Immature natural killer cell (primary cell): Measurements from ENCODE around the gene FBXO45. TPM values are rescaled to one million over a fixed set of nuclear protein-coding genes. Genes with fewer than 3 reads are reported as not detected.
"Not testable (repeated sequence)": the region's sequence is repeated elsewhere in the genome, so short reads cannot be mapped to it uniquely, and the experiment has no call there.

ENCODE experiments used
- DNase-seq, 3 donors: peaks; one replicate each; pipeline ENCODE4 v3.0.0; 2022; ENCODE audit warnings: mixed read lengths in 1 of 3
- H3K27ac Mint-ChIP-seq, 6 donors: one replicate each; pipeline ENCODE4 v1.8.0; 2020; ENCODE audit warnings: mixed read lengths in 6 of 6, mild to moderate bottlenecking in 5 of 6, inconsistent platforms in 4 of 6, moderate library complexity in 3 of 6
- H3K27me3 Mint-ChIP-seq, 3 donors: one replicate each; pipeline ENCODE4 v1.8.0; 2020 to 2021; ENCODE audit warnings: low read depth in 3 of 3, mild to moderate bottlenecking in 3 of 3, mixed read lengths in 3 of 3, moderate library complexity in 3 of 3, inconsistent platforms in 1 of 3
- H3K36me3 Mint-ChIP-seq, 3 donors: one replicate each; pipeline ENCODE4 v1.8.0; 2020; ENCODE audit warnings: mixed read lengths in 3 of 3, inconsistent platforms in 2 of 3, mild to moderate bottlenecking in 2 of 3
- H3K4me1 Mint-ChIP-seq, 2 donors: one replicate each; pipeline ENCODE4 v1.8.0; 2020; ENCODE audit warnings: inconsistent platforms in 2 of 2, mild to moderate bottlenecking in 2 of 2, mixed read lengths in 2 of 2, moderate library complexity in 1 of 2
- H3K4me3 Mint-ChIP-seq, 5 donors: one replicate each; pipeline ENCODE4 v1.8.0; 2020; ENCODE audit warnings: mild to moderate bottlenecking in 5 of 5, mixed read lengths in 5 of 5, inconsistent platforms in 3 of 5, moderate library complexity in 3 of 5
- H3K9me3 Mint-ChIP-seq, 6 donors: one replicate each; pipeline ENCODE4 v1.8.0; 2020; ENCODE audit warnings: mild to moderate bottlenecking in 6 of 6, mixed read lengths in 6 of 6, inconsistent platforms in 4 of 6, moderate library complexity in 3 of 6
- polyA plus RNA-seq, 3 donors: library from polyadenylated mRNA; unstranded; fragments of 300-500 nt; fragmentation: Illumina TruSeq; gene quantifications; one replicate each; pipeline ENCODE4 v1.2.3, GENCODE V29; 2021

The FBXO45 gene
- 1 to 10 TPM; 2.6 to 6.6 (median 3.3) TPM for polyA plus RNA-seq

- peak; percentile 95 to 96 (median 95) for DNase-seq
- Mint-ChIP-seq H3K27me3 (peaks cover 2 to 8% (median 3%) of the 10 kb centered on the region in 3 donors), H3K27ac (peak within 1 kb of the TSS; percentile 90 to 98 (median 98)), H3K9me3 (no peaks in the 10 kb centered on the region), H3K4me3 (peak within 1 kb of the TSS; percentile 95 to 98 (median 96)), H3K4me1 (peaks cover 31 to 41% of the 10 kb centered on the region in 2 donors), H3K36me3 (no peaks in the 10 kb centered on the region)
Measured at GRCh38 chr3:196568246-196569002, at the start of gene FBXO45, which contains the start of gene WDR53. FBXO45 (plus strand) TSS chr3:196568660; CDS start chr3:196568985, 325 bp downstream. WDR53 (minus strand) TSS chr3:196568554; CDS start chr3:196561475, 7,079 bp downstream.

GRCh38 chr3:196518966-196519717, 49.3 kb upstream of the FBXO45 start:
- no peaks in the 10 kb centered on the region for H3K4me1 Mint-ChIP-seq
- no peak overlapping the region for H3K27ac Mint-ChIP-seq
- peaks cover 3 to 11% (median 10%) of the 10 kb centered on the region in 3 donors for H3K27me3 Mint-ChIP-seq
- H3K9me3 Mint-ChIP-seq = peaks cover 29 to 43% (median 30%) of the 10 kb centered on the region in 6 donors
- peaks cover 9 to 11% (median 10%) of the 10 kb centered on the region in 3 donors for H3K36me3 Mint-ChIP-seq
- DNase-seq = peak; percentile 46 to 59 (median 47)
- no peak overlapping the region for H3K4me3 Mint-ChIP-seq

- no peak overlapping the region for H3K27ac Mint-ChIP-seq
- DNase-seq = peak in 1 of 3 donors; percentile 3
- H3K9me3 Mint-ChIP-seq = peaks cover 29 to 43% (median 30%) of the 10 kb centered on the region in 6 donors
- H3K4me3 Mint-ChIP-seq = no peak overlapping the region
- H3K4me1 Mint-ChIP-seq = no peaks in the 10 kb centered on the region
- peaks cover 9 to 11% (median 10%) of the 10 kb centered on the region in 3 donors for H3K36me3 Mint-ChIP-seq
- peaks cover 3 to 10% (median 9%) of the 10 kb centered on the region in 3 donors for H3K27me3 Mint-ChIP-seq
Measured at GRCh38 chr3:196519718-196520082, 48.8 kb upstream of the FBXO45 start.

DNA sequence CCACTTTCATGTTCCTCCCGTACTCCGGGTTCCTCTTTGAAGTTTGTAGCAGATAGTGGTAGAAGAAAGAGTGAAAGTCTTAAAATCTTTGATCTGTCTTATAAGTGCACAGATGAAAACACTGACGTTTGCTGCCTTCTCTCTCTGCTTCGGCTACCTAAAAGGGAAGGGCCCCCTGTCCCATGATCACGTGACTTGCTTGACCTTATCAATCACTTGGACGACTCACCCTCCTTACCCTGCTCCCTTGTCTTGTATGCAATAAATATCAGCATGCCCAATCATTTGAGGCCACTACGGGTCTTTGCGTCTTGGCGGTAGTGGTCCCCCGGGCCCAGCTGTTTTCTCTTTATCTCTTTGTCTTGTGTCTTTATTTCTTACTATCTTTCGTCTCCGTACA, 47.2 kb upstream of the FBXO45 start:
- not testable (repeated sequence) for H3K4me1 Mint-ChIP-seq, DNase-seq, H3K27me3 Mint-ChIP-seq, H3K27ac Mint-ChIP-seq, H3K4me3 Mint-ChIP-seq
- Mint-ChIP-seq H3K9me3 (peaks cover 26 to 43% (median 30%) of the 10 kb centered on the region in 6 donors), H3K36me3 (peaks cover 9 to 11% (median 10%) of the 10 kb centered on the region in 3 donors)

DNA sequence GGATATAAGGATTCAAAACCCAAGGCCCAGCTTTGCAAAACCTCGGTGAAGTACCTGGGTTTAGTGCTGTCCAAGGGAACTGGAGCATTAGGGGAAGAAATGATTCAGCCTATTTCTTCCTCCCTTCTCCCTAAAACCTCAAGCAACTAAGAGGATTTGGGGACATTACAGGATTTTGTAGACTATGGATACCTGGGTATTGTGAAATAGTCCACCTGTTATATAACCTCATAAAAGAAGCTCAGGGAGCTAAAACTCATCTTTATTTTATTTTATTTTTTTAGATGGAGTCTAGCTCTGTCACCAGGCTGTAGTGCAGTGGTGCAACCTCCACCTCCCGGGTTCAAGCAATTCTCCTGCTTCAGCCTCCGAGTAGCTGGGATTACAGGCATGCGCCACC, 44.6 kb upstream of the FBXO45 start:
- Mint-ChIP-seq H3K9me3 (peaks cover 23 to 32% (median 24%) of the 10 kb centered on the region in 6 donors), H3K4me1 (no peaks in the 10 kb centered on the region), H3K27me3 (peaks cover 0 to 9% (median 8%) of the 10 kb centered on the region in 3 donors), H3K4me3 (no peak overlapping the region), H3K36me3 (peaks cover 9 to 11% (median 10%) of the 10 kb centered on the region in 3 donors), H3K27ac (no peak overlapping the region)
- no peak for DNase-seq

- no peak overlapping the region for H3K27ac Mint-ChIP-seq
- peaks cover 7 to 11% (median 10%) of the 10 kb centered on the region in 3 donors for H3K36me3 Mint-ChIP-seq
- peaks cover 0 to 2% of the 10 kb centered on the region in 2 donors for H3K4me1 Mint-ChIP-seq
- no peak for DNase-seq
- no peak overlapping the region for H3K4me3 Mint-ChIP-seq
- H3K27me3 Mint-ChIP-seq = peaks cover 0 to 9% (median 4%) of the 10 kb centered on the region in 3 donors
- H3K9me3 Mint-ChIP-seq = peaks cover 16 to 25% (median 18%) of the 10 kb centered on the region in 6 donors
Measured at GRCh38 chr3:196524527-196524926, 43.9 kb upstream of the FBXO45 start.

GRCh38 chr3:196525141-196525540, 43.3 kb upstream of the FBXO45 start:
- H3K27ac Mint-ChIP-seq = no peak overlapping the region
- H3K36me3 Mint-ChIP-seq = peaks cover 2 to 10% (median 10%) of the 10 kb centered on the region in 3 donors
- H3K4me1 Mint-ChIP-seq = peaks cover 0 to 2% of the 10 kb centered on the region in 2 donors
- peaks cover 10 to 18% (median 12%) of the 10 kb centered on the region in 6 donors for H3K9me3 Mint-ChIP-seq
- peaks cover 0 to 9% (median 4%) of the 10 kb centered on the region in 3 donors for H3K27me3 Mint-ChIP-seq
- no peak overlapping the region for H3K4me3 Mint-ChIP-seq
- no peak for DNase-seq

DNA sequence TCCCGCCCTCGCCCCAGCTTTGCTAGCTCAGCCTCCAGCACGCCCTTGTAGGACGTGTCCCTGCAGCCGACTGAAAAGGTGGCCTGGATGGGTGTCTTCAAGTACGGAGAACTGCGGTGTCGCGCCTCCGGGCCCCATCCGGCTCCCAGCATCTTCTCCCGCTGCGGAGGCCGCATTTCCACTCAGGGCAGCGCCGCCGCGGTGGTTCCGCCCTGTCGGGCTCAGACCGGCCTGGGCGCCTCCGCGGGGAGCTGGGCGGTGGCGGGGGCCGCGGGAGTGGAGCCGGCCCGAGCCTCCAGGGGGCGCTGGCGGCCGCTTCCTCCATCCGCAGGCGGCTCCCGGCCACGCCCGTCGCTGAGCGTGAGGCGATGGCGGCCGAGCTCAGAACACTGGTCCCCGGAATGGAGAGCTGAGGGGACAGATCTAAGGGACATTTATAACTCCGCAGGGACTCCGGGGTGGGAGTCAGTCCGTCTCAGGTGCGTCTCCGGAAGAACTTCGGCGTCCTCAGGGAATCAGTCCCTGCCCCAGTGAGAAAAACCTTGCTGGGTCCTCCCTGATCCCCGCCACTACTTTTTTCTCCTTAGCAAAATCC, 39.7 kb upstream of the FBXO45 start:
- peak overlapping the region; percentile 48 to 68 (median 59) for H3K4me3 Mint-ChIP-seq
- peaks cover 0 to 13% (median 5%) of the 10 kb centered on the region in 3 donors for H3K27me3 Mint-ChIP-seq
- no peaks in the 10 kb centered on the region for H3K9me3 Mint-ChIP-seq
- H3K36me3 Mint-ChIP-seq = no peaks in the 10 kb centered on the region
- H3K27ac Mint-ChIP-seq = no peak overlapping the region
- DNase-seq = peak; percentile 56 to 74 (median 67)
- peaks cover 0 to 2% of the 10 kb centered on the region in 2 donors for H3K4me1 Mint-ChIP-seq

DNA sequence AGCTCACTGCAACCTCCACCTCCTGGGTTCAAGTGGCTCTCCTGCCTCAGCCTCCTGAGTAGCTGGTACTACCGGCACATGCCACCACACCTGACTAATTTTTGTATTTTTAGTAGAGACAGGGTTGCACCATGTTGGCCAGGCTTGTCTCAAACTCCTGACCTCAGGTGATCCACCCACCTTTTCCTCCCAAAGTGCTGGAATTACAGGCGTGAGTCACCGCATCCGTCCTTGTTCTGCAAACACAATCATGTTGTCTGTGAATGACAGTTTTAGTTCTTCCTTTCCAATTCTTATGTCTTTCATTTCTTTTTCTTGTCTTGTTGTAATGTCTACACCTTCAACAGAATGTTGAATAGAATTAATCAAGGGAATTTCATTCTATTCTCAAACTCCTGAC, 37.0 kb upstream of the FBXO45 start:
- Mint-ChIP-seq H3K36me3 (no peaks in the 10 kb centered on the region), H3K9me3 (no peaks in the 10 kb centered on the region), H3K27ac (no peak overlapping the region), H3K4me3 (peak overlapping the region in 1 of 5 donors; percentile 18), H3K27me3 (peaks cover 2 to 13% (median 2%) of the 10 kb centered on the region in 3 donors), H3K4me1 (peaks cover 0 to 2% of the 10 kb centered on the region in 2 donors)
- no peak for DNase-seq

- Mint-ChIP-seq H3K27me3 (peaks cover 2 to 10% (median 2%) of the 10 kb centered on the region in 3 donors), H3K36me3 (no peaks in the 10 kb centered on the region), H3K4me1 (peaks cover 0 to 2% of the 10 kb centered on the region in 2 donors), H3K9me3 (no peaks in the 10 kb centered on the region), H3K27ac (no peak overlapping the region), H3K4me3 (no peak overlapping the region)
- no peak for DNase-seq
Measured at GRCh38 chr3:196533260-196533681, 35.2 kb upstream of the FBXO45 start.

DNA sequence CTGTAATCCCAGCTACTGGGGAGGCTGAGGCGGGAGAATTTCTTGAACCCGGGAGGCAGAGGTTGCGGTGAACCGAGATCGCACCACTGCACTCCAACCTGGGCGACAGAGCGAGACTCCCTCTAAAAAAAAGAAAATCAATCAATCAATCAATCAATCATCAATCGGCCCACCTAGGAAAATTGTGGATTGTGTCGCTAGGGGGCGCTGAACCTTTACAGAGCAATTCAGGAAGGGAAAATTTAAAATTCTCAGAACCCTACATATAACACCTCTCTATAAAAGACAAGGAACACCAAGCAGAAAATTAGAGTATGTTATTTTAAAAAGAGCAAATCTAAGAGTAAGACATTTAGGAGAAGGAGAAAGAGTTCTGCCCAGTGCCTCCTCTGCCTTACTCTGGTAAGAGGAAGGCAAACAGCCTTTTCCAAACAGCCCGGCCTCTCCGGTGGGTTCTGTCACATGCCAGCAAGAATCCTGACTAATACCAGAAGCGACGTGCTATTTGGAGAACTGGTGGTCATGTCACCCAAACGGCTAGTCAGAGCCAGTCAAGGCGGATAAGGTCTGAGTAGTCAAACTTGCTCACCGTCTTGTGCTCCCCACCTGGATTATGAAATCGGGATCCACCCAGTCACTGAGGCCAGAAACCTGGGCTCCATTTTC, 31.0 kb upstream of the FBXO45 start:
- Mint-ChIP-seq H3K36me3 (no peaks in the 10 kb centered on the region), H3K4me3 (no peak overlapping the region), H3K27me3 (peaks cover 0 to 9% (median 2%) of the 10 kb centered on the region in 3 donors), H3K9me3 (no peaks in the 10 kb centered on the region), H3K4me1 (no peaks in the 10 kb centered on the region), H3K27ac (no peak overlapping the region)
- peak; percentile 20 to 51 (median 28) for DNase-seq

- no peak for DNase-seq
- Mint-ChIP-seq H3K36me3 (no peaks in the 10 kb centered on the region), H3K9me3 (no peaks in the 10 kb centered on the region), H3K4me1 (no peaks in the 10 kb centered on the region), H3K27me3 (peaks cover 0 to 4% (median 3%) of the 10 kb centered on the region in 3 donors), H3K4me3 (no peak overlapping the region), H3K27ac (no peak overlapping the region)
Measured at GRCh38 chr3:196541684-196542445, 26.6 kb upstream of the FBXO45 start.
